GM18951 (cell line): ENCODE measurements around the gene IFI44L.
A peak's percentile ranks its signal among the peaks of the same experiment; 100 is the strongest.

Source experiments
- POLR2A ChIP-seq: IDR thresholded peaks from 4 replicates; pipeline ENCODE4 v1.6.1; 2011; ENCODE audit warnings: mild to moderate bottlenecking; ENCODE audit not compliant: insufficient read length, insufficient read depth; ENCODE audit errors: extremely low read depth
- in situ Hi-C: fragments of 300-500 bp; cut with MboI; formaldehyde crosslinking; loops from one replicate; pipeline ENCODE4 v1.12.0; 2022; ENCODE audit warnings: low sequenced_read_pairs, mixed read lengths, inconsistent platforms; ENCODE audit not compliant: unreplicated experiment

IFI44L gene

DNA sequence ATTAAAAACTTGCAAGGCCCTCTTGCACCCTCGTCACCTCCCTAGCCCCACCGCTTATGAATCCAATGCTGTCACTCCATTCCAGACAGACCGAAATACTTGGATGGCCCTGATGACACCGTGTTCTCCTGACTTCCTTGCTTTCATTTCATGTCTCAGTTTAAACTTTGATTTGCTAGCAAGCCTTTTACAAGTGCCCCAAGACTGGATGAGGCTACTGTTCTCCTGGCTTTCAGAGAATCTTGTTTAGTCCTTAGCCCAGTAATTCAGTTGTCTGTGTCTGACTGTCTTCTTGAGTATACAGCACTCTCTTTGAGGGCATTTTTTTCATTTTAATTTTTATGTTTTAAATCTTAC lies 824 bp upstream of the IFI44L start:
- TF ChIP-seq POLR2A, result no peak
- in situ Hi-C loops, result no loop called here

DNA sequence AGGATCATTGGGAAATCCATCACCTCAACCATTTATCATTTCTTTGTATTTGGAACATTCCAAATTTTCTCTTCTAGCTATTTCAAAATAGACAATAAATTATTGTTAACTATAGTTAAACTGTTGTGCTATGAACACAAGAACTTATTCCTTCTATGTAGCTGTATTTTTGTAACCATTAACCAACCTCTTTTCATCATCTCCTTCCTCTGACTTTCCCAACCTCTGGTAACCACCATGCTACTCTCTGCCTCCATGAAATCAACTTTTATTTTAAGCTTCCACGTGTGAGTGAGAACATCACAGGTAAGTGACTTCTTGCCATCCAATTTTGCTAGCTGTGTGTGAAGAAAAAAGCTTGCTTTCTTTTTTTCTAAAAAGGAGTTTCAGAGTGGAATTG lies 418 bp downstream of the IFI44L start:
- in situ Hi-C loops, result no loop called here
- TF ChIP-seq POLR2A, result peak; percentile 6

DNA sequence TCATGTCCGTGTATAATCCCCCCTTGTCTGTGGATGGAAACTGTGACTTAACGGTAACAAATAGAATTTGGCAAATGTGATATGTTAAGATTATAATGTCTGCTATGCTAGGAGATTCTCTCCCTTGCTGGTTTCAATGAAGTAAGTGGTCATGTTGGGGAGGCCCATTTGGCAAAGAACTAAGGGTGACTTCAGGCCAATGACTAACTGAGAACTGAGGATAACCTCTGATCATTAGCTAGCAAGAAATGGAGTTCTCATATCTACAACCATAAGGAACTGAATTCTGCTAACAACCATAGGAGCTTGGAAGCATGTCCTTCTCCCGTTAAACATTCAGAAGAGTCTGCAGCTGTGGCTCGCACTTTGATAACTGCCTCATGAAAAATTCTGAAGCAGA lies 2.3 kb downstream of the IFI44L start:
- TF ChIP-seq POLR2A, result no peak
- in situ Hi-C loops, result no loop called here

DNA sequence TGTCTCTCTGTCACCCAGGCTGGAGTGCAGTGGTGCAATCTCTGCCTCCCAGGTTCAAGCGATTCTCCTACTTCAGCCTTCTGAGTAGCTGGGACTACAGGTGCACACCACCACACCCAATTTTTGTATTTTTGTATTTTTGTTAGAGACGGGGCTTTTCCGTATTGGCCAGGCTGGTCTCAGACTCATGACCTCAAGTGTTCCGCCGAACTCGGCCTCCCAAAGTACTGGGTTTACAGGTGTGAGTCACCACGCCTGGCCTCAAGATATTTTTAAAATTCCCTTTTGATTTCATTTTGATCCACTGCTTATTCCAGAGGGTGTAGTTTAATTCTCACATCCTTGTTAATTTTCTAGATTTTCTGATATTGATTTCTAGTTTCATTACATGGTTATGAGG lies 3.8 kb downstream of the IFI44L start:
- in situ Hi-C loops, result no loop called here
- no peak for TF ChIP-seq POLR2A

DNA sequence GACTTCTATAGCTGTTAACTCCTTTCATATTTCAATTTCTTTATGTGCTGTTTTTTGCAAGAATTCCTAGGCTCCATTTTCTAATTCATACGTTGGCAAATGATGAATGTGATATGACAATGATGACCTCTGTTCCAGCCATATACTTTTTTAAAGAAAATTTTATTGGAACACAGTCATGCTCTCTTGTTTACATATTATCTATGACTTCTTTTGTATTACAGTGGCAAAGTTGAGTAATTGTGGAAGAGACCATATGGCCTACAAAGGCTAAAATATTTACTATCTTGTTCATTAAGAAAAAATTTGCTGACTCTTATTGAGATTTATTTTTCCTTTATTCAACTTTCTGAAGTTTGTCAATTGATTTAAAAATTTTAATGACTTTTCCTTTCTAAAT lies 7.1 kb downstream of the IFI44L start:
- TF ChIP-seq POLR2A, result no peak
- in situ Hi-C loops, result no loop called here

DNA sequence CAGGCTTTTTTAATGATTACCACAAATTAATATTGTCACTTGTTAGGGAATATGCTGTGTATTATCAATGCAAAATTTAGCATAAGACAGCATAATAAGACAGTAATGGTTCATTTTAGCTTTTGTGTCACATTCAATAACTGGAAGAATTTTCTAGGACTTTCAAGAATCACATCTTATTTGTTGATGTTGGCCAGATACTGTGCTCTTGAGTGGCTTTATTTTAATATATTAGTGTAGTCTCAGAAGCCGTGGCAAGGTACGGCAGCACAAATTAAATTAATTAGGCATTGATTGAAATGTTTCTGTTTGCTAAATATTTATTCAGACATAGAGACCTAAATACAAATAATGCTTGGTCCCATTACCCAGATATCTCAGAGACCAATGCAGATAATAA lies 10.4 kb downstream of the IFI44L start:
- TF ChIP-seq POLR2A, result no peak
- in situ Hi-C loops, result no loop called here

DNA sequence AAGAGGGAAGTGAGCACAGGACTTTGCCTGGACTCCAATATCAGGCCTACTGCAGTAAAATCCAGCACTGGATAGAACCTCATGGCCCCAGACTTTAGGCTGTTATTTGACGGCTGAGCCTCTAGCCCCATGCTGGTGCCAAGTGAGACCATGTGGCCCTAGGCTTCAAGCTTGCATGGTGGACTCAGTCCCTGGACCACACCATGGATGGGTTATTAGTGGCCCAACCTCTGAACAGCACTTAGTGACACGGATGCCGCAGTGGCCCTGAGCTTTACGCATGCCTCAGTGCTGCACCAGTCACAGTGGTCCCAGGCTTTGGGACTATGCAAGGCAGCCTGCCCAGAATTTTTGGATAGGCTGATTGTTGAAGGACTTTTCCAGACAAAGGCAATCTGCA lies 13.0 kb downstream of the IFI44L start:
- in situ Hi-C loops, result no loop called here

DNA sequence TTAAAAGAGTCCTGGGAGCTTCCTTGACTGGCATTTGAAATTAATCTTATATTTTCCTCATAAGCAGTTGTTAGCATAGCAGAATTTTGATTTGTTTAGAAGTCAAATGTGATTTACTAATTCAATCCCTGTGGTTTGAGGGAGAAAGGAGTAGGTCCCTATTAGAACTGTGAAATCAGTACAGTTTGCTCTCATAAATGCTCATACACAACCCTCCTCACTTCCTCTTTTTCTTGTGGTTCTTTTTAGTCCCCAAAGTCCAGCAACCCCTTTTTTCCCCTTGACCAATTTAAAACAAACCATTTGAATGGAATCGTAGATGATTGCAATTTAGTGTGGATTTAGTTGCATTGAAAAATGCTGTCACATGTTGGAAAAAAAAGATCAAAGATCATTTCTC lies 20.2 kb downstream of the IFI44L start:
- no peak for TF ChIP-seq POLR2A
- in situ Hi-C loops, result no loop called here

More for the DNA sequence above, 13.0 kb downstream of the IFI44L start:
- TF ChIP-seq POLR2A, result peak; percentile 57

DNA sequence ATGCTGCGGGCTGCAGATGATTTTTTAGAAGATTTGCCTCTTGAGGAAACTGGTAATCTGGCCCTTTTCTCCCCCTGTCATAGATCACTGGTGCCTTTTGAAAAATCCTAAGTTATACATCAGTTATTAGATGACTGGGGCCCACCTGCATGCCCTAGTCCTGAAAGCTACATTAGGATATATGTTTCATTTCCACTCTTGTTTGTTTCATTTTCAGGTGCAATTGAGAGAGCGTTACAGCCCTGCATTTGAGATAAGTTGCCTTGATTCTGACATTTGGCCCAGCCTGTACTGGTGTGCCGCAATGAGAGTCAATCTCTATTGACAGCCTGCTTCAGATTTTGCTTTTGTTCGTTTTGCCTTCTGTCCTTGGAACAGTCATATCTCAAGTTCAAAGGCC lies 21.3 kb downstream of the IFI44L start:
- in situ Hi-C loops, result no loop called here
- no peak for TF ChIP-seq POLR2A

DNA sequence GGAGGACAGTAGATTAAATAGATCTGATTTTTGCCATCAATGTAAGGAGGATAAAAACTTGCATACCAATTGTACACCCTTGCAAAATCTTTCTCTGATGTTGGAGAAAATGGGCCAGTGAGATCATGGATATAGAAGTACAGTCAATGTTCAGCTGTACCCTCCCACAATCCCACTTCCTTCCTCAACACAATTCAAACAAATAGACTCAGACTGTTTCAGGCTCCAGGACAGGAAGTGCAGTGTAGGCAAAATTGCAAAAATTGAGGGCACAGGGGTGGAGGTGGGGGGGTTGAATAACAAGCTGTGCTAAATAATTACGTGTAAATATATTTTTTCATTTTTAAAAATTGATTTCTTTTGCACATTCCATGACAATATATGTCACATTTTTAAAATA lies 25.5 kb downstream of the IFI44L start:
- TF ChIP-seq POLR2A, result no peak
- in situ Hi-C loops, result no loop called here

DNA sequence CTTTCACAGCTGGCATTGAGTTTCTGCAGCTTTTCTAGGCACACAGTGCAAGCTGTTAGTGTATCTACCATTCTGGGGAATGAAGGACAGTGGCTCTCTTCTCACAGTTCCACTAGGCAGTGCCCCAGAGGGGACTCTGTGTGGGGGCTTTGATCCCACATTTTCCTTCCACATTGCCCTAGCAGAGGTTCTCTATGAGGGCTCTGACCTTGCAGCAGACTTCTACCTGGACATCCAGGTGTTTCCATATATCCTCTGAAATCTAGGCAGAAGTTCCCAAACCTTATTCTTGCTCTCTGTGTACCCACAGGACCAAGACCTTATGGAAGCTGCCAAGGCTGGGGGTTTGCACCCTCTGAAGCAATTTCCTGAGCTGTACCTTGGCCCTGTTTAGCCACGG lies 27.0 kb downstream of the IFI44L start:
- in situ Hi-C loops, result no loop called here
- no peak for TF ChIP-seq POLR2A

DNA sequence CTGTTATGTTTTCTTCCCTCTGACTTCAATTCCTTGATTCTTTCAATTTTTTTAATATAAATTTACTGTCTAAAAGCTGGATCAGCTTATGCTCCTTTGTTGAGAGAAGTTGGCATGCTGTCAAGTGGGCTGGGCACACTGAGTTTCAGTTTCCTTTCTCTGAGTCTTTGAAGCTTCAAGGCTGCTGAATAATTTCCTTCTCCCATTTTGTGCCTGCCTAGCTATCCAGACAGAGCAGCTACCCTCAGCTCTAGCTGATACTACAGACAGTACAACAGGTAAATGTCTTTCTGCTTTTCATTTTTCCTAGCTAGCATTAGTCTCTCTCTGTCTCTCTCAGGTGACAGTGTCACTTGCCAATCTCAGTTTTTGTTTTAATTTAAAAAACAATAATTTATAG lies 29.4 kb downstream of the IFI44L start, which contains the start of gene IFI44:
TSS of gene IFI44 (plus strand) at position 204 of the 400 bp plus-strand sequence. CDS start 365 bp downstream, outside the sequence.
- peak; percentile 75 for TF ChIP-seq POLR2A
- in situ Hi-C loops, result no loop called here

DNA sequence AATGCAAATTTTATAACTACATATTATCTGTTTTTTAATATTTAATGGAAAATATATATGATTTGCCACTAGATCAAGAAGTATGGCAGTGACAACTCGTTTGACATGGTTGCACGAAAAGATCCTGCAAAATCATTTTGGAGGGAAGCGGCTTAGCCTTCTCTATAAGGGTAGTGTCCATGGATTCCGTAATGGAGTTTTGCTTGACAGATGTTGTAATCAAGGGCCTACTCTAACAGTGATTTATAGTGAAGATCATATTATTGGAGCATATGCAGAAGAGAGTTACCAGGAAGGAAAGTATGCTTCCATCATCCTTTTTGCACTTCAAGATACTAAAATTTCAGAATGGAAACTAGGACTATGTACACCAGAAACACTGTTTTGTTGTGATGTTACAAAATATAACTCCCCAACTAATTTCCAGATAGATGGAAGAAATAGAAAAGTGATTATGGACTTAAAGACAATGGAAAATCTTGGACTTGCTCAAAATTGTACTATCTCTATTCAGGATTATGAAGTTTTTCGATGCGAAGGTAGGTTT lies 29.9 kb downstream of the IFI44L start:
- in situ Hi-C loops, result no loop called here
- no peak for TF ChIP-seq POLR2A

DNA sequence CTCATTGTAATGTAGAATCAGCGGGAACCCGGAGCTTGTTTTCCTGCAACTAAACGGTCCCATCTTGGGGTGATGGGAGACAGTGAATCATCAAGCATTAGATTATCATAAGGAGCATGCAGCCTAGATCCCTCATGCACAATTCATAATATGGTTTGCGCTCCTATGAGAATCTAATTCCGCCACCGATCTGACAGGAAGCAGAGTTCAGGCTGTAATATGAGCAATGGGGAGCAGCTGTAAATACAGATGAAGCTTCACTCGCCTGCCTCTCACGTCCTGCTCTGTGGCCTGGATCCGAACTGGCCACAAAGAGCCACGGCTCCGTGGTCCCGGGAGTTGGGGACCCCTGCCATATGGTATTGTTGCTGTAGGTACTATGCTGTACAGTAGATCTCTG lies 31.0 kb downstream of the IFI44L start:
- in situ Hi-C loops, result no loop called here

DNA sequence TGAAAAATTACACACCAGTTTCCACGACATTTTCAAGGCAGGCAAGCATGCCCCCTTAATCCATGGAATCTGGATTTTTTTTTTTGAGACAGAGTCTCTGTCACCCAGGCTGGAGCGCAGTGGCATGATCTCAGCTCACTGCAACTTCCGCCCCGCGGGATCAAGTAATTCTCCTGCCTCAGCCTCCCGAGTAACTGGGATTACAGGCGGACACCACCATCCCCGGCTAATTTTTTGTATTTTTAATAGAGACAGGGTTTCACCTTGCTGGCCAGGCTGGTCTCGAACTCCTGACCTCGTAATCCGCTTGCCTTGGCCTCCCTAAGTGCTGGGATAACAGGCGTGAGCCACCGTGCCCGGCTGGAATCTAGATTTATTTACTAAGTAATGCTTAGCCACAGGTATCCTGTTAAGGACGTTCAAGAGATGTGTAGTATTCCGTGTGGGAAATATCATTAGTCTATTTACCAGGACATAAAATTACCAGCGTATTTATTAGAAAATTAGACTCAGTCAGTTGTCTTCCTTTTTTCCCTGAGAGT lies 31.8 kb downstream of the IFI44L start:
- TF ChIP-seq POLR2A, result no peak
- in situ Hi-C loops, result no loop called here

More for the DNA sequence above, 31.0 kb downstream of the IFI44L start:
- TF ChIP-seq POLR2A, result no peak
